ENCODE results near the gene GPBP1. TPM values are rescaled to one million over a fixed set of nuclear protein-coding genes. Genes with fewer than 3 reads are reported as not detected.
A peak's percentile ranks its signal among the peaks of the same experiment; 100 is the strongest.

GPBP1 gene
- total and polyA plus RNA-seq, 9 of the 15 experiments (the other 6 are each of a cell fraction or from before 2014, with no cell fraction given), result 31.0 to 109 (median 68.4) TPM

DNA sequence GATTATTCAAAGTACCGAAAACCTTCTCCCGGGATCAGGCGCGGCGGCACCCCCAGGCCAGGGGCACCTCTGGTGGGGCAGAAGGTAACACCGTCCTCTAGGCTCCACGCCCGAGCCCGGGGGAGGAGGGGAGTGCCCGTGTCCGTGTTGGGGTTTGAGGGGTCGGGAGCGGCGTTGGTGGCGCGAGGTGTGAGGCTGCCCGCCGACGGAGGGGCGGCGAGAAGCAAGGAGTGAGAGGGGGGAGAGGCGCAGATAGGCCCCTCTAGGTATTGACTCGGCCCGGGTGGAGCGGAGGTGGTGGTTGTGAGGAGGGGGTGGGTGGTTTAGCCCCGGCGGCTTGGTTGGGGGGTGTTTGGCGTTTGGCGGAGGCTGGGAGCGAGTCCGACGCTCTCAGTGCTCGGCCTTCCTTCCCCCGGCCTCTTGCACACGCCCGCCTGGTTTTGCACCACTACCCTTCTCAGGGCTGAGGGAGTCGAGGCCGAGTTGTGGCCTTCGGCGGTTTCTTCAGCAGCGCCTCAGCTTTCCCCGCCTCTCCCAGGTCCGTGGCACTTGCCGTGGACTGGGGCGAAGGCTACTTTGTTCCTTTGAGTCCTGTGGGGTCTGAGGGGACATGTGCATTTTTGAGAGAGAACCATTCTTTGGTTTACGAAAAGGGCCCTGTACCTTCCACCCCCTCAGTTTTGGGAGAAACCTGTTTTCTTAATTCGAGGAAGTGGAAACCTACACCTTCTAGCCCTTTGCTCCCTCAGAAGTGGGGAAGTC, 450 bp downstream of the GPBP1 start (continued):
- TF ChIP-seq ZNF253 (CRISPR knock-in tag; conservative IDR thresholded peaks at IDR 0.05) (no peak), TEAD1 (CRISPR knock-in tag; IDR thresholded peaks at IDR 0.05) (no peak; a peak in 1 of 4 replicates), ZFPM2 (CRISPR knock-in tag; IDR thresholded peaks at IDR 0.05) (no peak), KAT2B (IDR thresholded peaks at IDR 0.05; ENCODE audit: low read depth, low read length) (no peak), BRCA1 (IDR thresholded peaks at IDR 0.05) (no peak), BRCA1 (CRISPR knock-in tag; IDR thresholded peaks at IDR 0.05) (no peak), EWSR1 (IDR thresholded peaks at IDR 0.05; ENCODE audit: borderline replicate concordance, low read depth, partially characterized antibody) (no peak), KLF1 (tag; IDR thresholded peaks at IDR 0.05) (no peak), EHMT2 (IDR thresholded peaks at IDR 0.05) (peak; percentile 6; the same call in 1 of the 2 replicates), EGR1 (conservative IDR thresholded peaks at IDR 0.05) (peak; percentile 54)
- TF ChIP-seq, protein P1, sequence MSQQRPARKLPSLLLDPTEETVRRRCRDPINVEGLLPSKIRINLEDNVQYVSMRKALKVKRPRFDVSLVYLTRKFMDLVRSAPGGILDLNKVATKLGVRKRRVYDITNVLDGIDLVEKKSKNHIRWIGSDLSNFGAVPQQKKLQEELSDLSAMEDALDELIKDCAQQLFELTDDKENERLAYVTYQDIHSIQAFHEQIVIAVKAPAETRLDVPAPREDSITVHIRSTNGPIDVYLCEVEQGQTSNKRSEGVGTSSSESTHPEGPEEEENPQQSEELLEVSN (IDR thresholded peaks at IDR 0.05; ENCODE audit: borderline replicate concordance in 1 of 2, extremely low read depth in 1 of 2, insufficient read depth in 1 of 2, insufficient read length in 1 of 2, low read depth in 1 of 2, low read length in 1 of 2, poor library complexity in 1 of 2, severe bottlenecking in 1 of 2), result peak in 1 of 2 experiments; percentile 21
- TF ChIP-seq, protein P2, sequence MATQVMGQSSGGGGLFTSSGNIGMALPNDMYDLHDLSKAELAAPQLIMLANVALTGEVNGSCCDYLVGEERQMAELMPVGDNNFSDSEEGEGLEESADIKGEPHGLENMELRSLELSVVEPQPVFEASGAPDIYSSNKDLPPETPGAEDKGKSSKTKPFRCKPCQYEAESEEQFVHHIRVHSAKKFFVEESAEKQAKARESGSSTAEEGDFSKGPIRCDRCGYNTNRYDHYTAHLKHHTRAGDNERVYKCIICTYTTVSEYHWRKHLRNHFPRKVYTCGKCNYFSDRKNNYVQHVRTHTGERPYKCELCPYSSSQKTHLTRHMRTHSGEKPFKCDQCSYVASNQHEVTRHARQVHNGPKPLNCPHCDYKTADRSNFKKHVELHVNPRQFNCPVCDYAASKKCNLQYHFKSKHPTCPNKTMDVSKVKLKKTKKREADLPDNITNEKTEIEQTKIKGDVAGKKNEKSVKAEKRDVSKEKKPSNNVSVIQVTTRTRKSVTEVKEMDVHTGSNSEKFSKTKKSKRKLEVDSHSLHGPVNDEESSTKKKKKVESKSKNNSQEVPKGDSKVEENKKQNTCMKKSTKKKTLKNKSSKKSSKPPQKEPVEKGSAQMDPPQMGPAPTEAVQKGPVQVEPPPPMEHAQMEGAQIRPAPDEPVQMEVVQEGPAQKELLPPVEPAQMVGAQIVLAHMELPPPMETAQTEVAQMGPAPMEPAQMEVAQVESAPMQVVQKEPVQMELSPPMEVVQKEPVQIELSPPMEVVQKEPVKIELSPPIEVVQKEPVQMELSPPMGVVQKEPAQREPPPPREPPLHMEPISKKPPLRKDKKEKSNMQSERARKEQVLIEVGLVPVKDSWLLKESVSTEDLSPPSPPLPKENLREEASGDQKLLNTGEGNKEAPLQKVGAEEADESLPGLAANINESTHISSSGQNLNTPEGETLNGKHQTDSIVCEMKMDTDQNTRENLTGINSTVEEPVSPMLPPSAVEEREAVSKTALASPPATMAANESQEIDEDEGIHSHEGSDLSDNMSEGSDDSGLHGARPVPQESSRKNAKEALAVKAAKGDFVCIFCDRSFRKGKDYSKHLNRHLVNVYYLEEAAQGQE (IDR thresholded peaks at IDR 0.05; ENCODE audit: borderline replicate concordance), result no peak
- TF ChIP-seq, protein P2 (CRISPR knock-in tag; IDR thresholded peaks at IDR 0.05; ENCODE audit: low read depth), result no peak
